Subcutaneous adipose tissue (tissue), 4 donors: ENCODE data around the gene ACTL8. TPM values are rescaled to one million over a fixed set of nuclear protein-coding genes. Genes with fewer than 3 reads are reported as not detected.

Experiments
- CTCF ChIP-seq: fragments of 450-650 bp; IDR thresholded peaks from one replicate; pipeline ENCODE4 v1.5.1; 2016; ENCODE audit warnings: low read depth, mild to moderate bottlenecking, control low read depth, antibody characterized with exemption, moderate library complexity
- total RNA-seq, 4 donors: library from RNA; depleted of rRNA; stranded (reverse); fragments of >200 nt; gene quantifications; one replicate each; pipeline ENCODE4 v1.1.0, GENCODE V29; 2016

ACTL8 gene
- total RNA-seq, 4 donors from 2014 or later: not detected

GRCh38 chr1:17735793-17736192, 19.3 kb upstream of the ACTL8 start:
- TF ChIP-seq CTCF: no peak

DNA sequence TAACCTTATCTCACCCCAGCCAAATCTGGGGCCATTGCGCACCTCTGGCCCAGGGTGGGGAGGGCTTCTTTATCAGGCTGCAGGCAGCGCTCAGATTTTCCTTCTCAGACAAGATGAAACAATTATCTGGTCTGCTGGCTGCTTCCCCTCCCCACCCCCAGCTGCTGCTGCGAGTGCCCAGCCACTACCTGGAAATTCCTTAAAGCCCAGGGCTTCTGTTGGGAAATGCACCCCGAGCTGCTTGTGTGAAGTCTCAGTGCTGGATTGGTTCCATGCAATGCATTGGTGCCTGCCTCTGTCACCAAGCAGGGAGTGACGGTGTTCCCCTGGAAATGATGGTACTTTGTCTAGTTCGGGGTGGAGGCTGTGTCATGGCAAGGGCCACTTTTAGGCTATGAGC, 18.5 kb upstream of the ACTL8 start:
- no peak for TF ChIP-seq CTCF

- TF ChIP-seq CTCF: no peak
These were observed 16.1 kb upstream of the ACTL8 start for GRCh38 chr1:17739050-17739449.

DNA sequence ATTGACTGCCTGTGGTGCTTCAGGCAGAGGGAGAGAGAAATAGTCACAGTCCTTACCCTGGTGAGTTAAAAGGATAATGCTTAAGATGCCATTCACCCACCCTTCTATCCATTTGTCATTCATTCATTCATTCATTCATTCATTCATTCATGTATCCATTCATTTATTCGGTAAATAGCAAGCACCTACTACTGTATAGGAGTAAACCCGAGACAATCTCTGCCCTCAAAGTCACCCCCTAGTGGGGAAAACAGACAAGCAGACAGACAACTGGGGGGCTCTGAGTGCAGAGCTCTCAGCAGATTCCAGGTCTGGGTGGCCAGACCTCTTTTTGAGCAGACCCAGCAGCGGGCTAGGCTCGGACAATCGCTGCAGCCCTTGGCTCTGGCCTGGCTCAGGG, 14.1 kb upstream of the ACTL8 start:
- no peak for TF ChIP-seq CTCF

DNA sequence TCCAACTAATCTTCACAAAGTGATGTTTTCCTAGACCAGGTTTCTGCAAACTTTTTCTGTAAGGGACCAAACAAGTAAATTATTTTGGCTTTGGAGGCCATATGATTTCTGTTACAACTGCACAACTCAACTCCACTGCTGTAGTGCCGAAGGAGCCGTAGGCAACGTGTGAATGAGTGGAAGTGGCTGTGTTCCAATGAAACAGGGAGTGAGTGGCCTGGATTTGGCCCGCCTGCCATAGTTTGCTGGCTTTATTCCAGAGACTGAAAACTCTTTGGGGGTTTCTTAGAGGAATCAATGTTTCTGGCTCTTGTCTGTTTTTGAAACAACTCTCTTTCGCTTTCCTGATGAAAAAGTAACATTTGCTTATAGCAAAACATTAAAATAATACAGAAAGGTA, 12.6 kb upstream of the ACTL8 start:
- no peak for TF ChIP-seq CTCF

DNA sequence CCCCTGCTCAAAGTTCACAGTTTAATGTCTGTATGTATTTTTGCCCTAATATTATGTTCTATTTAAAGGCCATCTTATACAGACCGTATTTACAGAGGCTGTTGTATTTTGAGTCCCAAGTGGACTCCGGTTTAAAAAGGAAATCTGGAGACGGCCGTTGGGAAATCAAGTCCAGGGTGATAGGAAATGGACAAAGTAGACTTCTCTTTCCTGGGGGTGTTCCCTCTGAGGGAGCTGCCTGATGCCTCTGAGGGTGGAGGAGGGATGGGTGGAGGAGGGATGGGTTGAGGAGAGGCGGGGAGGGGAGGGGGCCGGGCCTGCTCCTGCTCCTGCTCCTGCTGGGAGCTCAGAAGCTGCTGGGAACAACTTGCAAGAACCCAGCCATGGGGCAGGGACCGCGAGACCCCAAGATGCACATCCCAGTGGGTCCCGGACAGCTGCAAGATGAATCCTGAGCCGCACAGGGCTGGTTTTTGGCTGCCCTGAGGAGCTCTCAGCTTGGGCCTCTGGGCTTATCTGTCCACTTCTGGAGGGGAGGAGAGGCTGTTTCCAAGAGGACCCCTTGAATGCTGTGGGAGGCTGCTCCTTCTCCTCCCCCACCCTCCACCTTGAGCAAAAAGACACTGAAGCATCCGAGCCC, 12.0 kb upstream of the ACTL8 start:
- no peak for TF ChIP-seq CTCF

DNA sequence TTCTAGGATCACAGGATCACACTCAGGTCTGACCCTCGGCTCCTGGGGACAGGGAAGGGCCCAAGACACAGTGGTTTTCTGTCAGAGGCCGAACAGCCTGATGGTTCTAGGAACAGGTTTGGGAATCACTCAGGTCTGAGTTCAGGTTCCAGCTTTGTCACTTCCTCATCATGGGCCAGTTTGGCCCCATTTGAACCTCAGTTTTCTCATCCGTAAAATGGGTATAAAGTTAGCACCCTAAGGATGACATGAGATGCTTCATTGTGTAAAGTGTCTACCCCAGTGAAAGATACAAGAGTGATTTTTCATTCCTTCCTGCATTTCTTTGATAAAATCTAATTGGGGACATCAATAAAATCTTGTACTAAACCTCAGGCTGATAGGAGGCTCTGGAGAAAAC, 11.2 kb upstream of the ACTL8 start:
- TF ChIP-seq CTCF: no peak
